ENCODE results near the gene TAF1L. TPM values are rescaled to one million over a fixed set of nuclear protein-coding genes. Genes with fewer than 3 reads are reported as not detected.

TAF1L gene
- total RNA-seq, 1 donor from 2014 or later: not detected

- DNase-seq (ENCODE audit: low spot score, unreplicated experiment): peak; percentile 30
- Mint-ChIP-seq H3K27ac (no peak overlapping the region), H3K4me3 (ENCODE audit: low read depth) (no peak overlapping the region), H3K36me3 (ENCODE audit: insufficient read depth) (no peaks in the 10 kb centered on the region), H3K9me3 (ENCODE audit: low read depth) (no peaks in the 10 kb centered on the region), H3K4me1 (ENCODE audit: low read depth) (peaks cover 7% of the 10 kb centered on the region), H3K27me3 (peaks cover 30% of the 10 kb centered on the region)
- TF ChIP-seq CTCF (IDR thresholded peaks at IDR 0.05; ENCODE audit: unreplicated experiment): peak; percentile 70
Observed at GRCh38 chr9:32581512-32582143, 53.8 kb downstream of the TAF1L start.

- peaks cover 25% of the 10 kb centered on the region for H3K27me3 Mint-ChIP-seq
- peaks cover 7% of the 10 kb centered on the region for H3K4me1 Mint-ChIP-seq (ENCODE audit: low read depth)
- no peak for DNase-seq (ENCODE audit: low spot score, unreplicated experiment)
- no peak overlapping the region for H3K27ac Mint-ChIP-seq
- H3K4me3 Mint-ChIP-seq (ENCODE audit: low read depth): no peak overlapping the region
- TF ChIP-seq CTCF (IDR thresholded peaks at IDR 0.05; ENCODE audit: unreplicated experiment): no peak
- no peaks in the 10 kb centered on the region for H3K36me3 Mint-ChIP-seq (ENCODE audit: insufficient read depth)
- H3K9me3 Mint-ChIP-seq (ENCODE audit: low read depth): no peaks in the 10 kb centered on the region
Observed at GRCh38 chr9:32580631-32581300, 54.7 kb downstream of the TAF1L start.

- peak; percentile 97 for TF ChIP-seq CTCF (IDR thresholded peaks at IDR 0.05; ENCODE audit: unreplicated experiment)
- Mint-ChIP-seq H3K4me1 (ENCODE audit: low read depth) (peaks cover 7% of the 10 kb centered on the region), H3K27me3 (peaks cover 16% of the 10 kb centered on the region), H3K36me3 (ENCODE audit: insufficient read depth) (no peaks in the 10 kb centered on the region), H3K9me3 (ENCODE audit: low read depth) (no peaks in the 10 kb centered on the region), H3K27ac (no peak overlapping the region), H3K4me3 (ENCODE audit: low read depth) (no peak overlapping the region)
- peak; percentile 63 for DNase-seq (ENCODE audit: low spot score, unreplicated experiment)
Observed at GRCh38 chr9:32579706-32580331, 55.6 kb downstream of the TAF1L start.

Other genes with a start within 250 kb of the TAF1L start
- gene RIGI, start 109.5 kb downstream of the TAF1L start, total RNA-seq: 9.3 and 10.7 TPM in 2 replicates
- gene SMIM27, start 83.3 kb downstream of the TAF1L start, total RNA-seq: 12.0 and 13.6 TPM in 2 replicates
- gene TOPORS, start 83.1 kb downstream of the TAF1L start, total RNA-seq: 20.7 and 21.6 TPM in 2 replicates
- gene NDUFB6, start 62.5 kb downstream of the TAF1L start, total RNA-seq: 39.8 and 40.7 TPM in 2 replicates
- not detected in 2 replicates for gene TMEM215, start 147.9 kb upstream of the TAF1L start, total RNA-seq

Data from progenitor cell of endocrine pancreas (in vitro differentiated cells).